GM21528 (cell line): ENCODE data around the gene ZNF444.
"Not testable (repeated sequence)": the region's sequence is repeated elsewhere in the genome, so short reads cannot be mapped to it uniquely, and the experiment has no call there.

Experiments used
- ATAC-seq: cut with Tn5 transposase; IDR thresholded peaks from one replicate; pipeline ENCODE4 v1.9.1; 2021; ENCODE audit warnings: mild to moderate bottlenecking, moderate library complexity; ENCODE audit not compliant: unreplicated experiment, low FRiP score

Gene ZNF444

GRCh38 chr19:56174550-56174949, 33.5 kb downstream of the ZNF444 start:
- no peak for ATAC-seq

GRCh38 chr19:56175861-56176307, 34.8 kb downstream of the ZNF444 start, which contains the start of gene GALP:
Gene GALP, plus strand, starts transcription at chr19:56176008. Its CDS starts 1,101 bp downstream, at chr19:56177109.
- ATAC-seq = not testable (repeated sequence)

GRCh38 chr19:56176310-56176709, 35.2 kb downstream of the ZNF444 start:
- not testable (repeated sequence) for ATAC-seq

GRCh38 chr19:56176881-56177280, 35.8 kb downstream of the ZNF444 start:
- ATAC-seq = no peak

GRCh38 chr19:56177564-56178243, 36.6 kb downstream of the ZNF444 start:
- ATAC-seq = no peak

GRCh38 chr19:56189785-56190184, 48.7 kb downstream of the ZNF444 start:
- no peak for ATAC-seq

- no peak for ATAC-seq
Measured at GRCh38 chr19:56191115-56191514, 50.0 kb downstream of the ZNF444 start.

GRCh38 chr19:56191711-56192110, 50.6 kb downstream of the ZNF444 start:
- no peak for ATAC-seq

GRCh38 chr19:56193981-56194640, 53.0 kb downstream of the ZNF444 start:
- no peak for ATAC-seq

GRCh38 chr19:56197646-56198045, 56.6 kb downstream of the ZNF444 start, which contains the start of gene ZSCAN5B:
Gene ZSCAN5B, minus strand, starts transcription at chr19:56197783. Its CDS starts 4,731 bp downstream, at chr19:56193052.
- not testable (repeated sequence) for ATAC-seq

GRCh38 chr19:56199687-56200086, 58.6 kb downstream of the ZNF444 start:
- ATAC-seq = no peak

- no peak for ATAC-seq
Measured at GRCh38 chr19:56201973-56202372, 60.9 kb downstream of the ZNF444 start, which contains the start of gene ZSCAN5C. Gene ZSCAN5C, plus strand, starts transcription at chr19:56202273. Its CDS starts 3,641 bp downstream, at chr19:56205914.

- ATAC-seq = not testable (repeated sequence)
Measured at GRCh38 chr19:56207581-56207980, 66.5 kb downstream of the ZNF444 start.

GRCh38 chr19:56209091-56209490, 68.0 kb downstream of the ZNF444 start:
- ATAC-seq = no peak

- not testable (repeated sequence) for ATAC-seq
Measured at GRCh38 chr19:56210036-56210435, 68.9 kb downstream of the ZNF444 start.
